SK-N-SH (cell line): Measurements from ENCODE around the gene SPINK8. TPM values are rescaled to one million over a fixed set of nuclear protein-coding genes. Genes with fewer than 3 reads are reported as not detected.

Source experiments
- CTCF ChIA-PET: fragments of 300-600, 350-600 bp; formaldehyde crosslinking; extraction: SDS; loops from one replicate; lab custom pipeline; 2021; lab: Yijun Ruan, JAX
- POLR2A ChIA-PET: fragments of 350-600 bp; sonication (Branson Sonifier 250); formaldehyde crosslinking; extraction: SDS; loops from one replicate; lab custom pipeline; 2020; ENCODE audit warnings: antibody characterized with exemption, inconsistent platforms; lab: Yijun Ruan, JAX
- DNase-seq: peaks from one replicate; pipeline ENCODE4 v3.0.0; 2012
- H2AFZ ChIP-seq: fragments of 200-600 bp; sonication (generic); 2 replicates; pipeline ENCODE4 v1.8.1; 2016; ENCODE audit warnings: antibody characterized with exemption, mild to moderate bottlenecking, low read depth
- H3F3A ChIP-seq: fragments of 200-600 bp; sonication (generic); replicated peaks from 2 replicates; pipeline ENCODE3; 2016; ENCODE audit warnings: antibody characterized with exemption, mild to moderate bottlenecking; ENCODE audit not compliant: insufficient read depth
- H3K27ac ChIP-seq, 2 experiments: fragments of 200-500 bp in 1 of 2; fragments of 200-600 bp in 1 of 2; sonication (Bioruptor generic) in 1 of 2; sonication (generic), shearing (Covaris generic) in 1 of 2; 2 replicates each; pipeline versions ENCODE4 v1.5.1 to v1.6.1; 2014 to 2016; ENCODE audit warnings: low read depth in 2 of 2, inconsistent platforms in 1 of 2, low read length in 1 of 2, mild to moderate bottlenecking in 1 of 2, mixed read lengths in 1 of 2
- H3K27me3 ChIP-seq: fragments of 200-600 bp; sonication (generic), shearing (Covaris generic); 2 replicates; pipeline ENCODE4 v1.6.1; 2016; ENCODE audit warnings: mixed run types; ENCODE audit not compliant: insufficient read depth
- H3K36me3 ChIP-seq, 2 experiments: fragments of 200-500 bp in 1 of 2; fragments of 200-600 bp in 1 of 2; sonication (Bioruptor generic) in 1 of 2; sonication (generic) in 1 of 2; replicated peaks in 1 of 2; 2 replicates each; pipeline versions ENCODE3 to v1.5.1; 2014 to 2016; ENCODE audit warnings: low read length in 1 of 2, mild to moderate bottlenecking in 1 of 2; ENCODE audit not compliant: insufficient read depth in 2 of 2, control insufficient read depth in 1 of 2
- H3K4me1 ChIP-seq, 2 experiments: fragments of 200-500 bp in 1 of 2; fragments of 200-600 bp in 1 of 2; sonication (Bioruptor generic) in 1 of 2; sonication (generic), shearing (Covaris generic) in 1 of 2; 2 replicates each; pipeline versions ENCODE4 v1.5.1 to v1.6.1; 2014 to 2016; ENCODE audit warnings: low read depth in 1 of 2, low read length in 1 of 2, mixed run types in 1 of 2; ENCODE audit not compliant: insufficient read depth in 2 of 2, control insufficient read depth in 1 of 2
- H3K4me2 ChIP-seq: fragments of 200-600 bp; sonication (generic), shearing (Covaris generic); 2 replicates; pipeline ENCODE4 v1.6.1; 2017; ENCODE audit warnings: mixed run types
- H3K4me3 ChIP-seq, 2 experiments: fragments of 200-500 bp in 1 of 2; fragments of 200-600 bp in 1 of 2; sonication (Bioruptor generic) in 1 of 2; sonication (generic), shearing (Covaris generic) in 1 of 2; 2 replicates each; pipeline versions ENCODE4 v1.5.1 to v1.8.1; 2014 to 2016; ENCODE audit warnings: low read depth in 2 of 2, inconsistent platforms in 1 of 2, low read length in 1 of 2, mild to moderate bottlenecking in 1 of 2, mixed read lengths in 1 of 2, moderate library complexity in 1 of 2
- H3K79me2 ChIP-seq: fragments of 200-600 bp; sonication (generic); 2 replicates; pipeline ENCODE4 v1.8.1; 2017; ENCODE audit warnings: mild to moderate bottlenecking; ENCODE audit not compliant: insufficient read depth
- H3K9ac ChIP-seq: fragments of 200-600 bp; sonication (generic); 2 replicates; pipeline ENCODE4 v1.6.1; 2017; ENCODE audit warnings: mixed run types
- H3K9me2 ChIP-seq: fragments of 200-600 bp; sonication (generic); 2 replicates; pipeline ENCODE4 v1.6.1; 2017; ENCODE audit warnings: mixed run types
- H3K9me3 ChIP-seq: fragments of 200-600 bp; sonication (generic); 2 replicates; pipeline ENCODE4 v1.6.1; 2017; ENCODE audit warnings: mixed run types, mild to moderate bottlenecking, moderate library complexity
- H4K20me1 ChIP-seq: fragments of 200-600 bp; sonication (generic); 2 replicates; pipeline ENCODE4 v1.6.1; 2017; ENCODE audit warnings: mild to moderate bottlenecking, mixed run types; ENCODE audit not compliant: insufficient read depth
- CHD2 ChIP-seq: fragments of 150-350 bp; IDR thresholded peaks from 2 replicates; pipeline ENCODE4 v1.6.1; 2018; ENCODE audit warnings: low read length; ENCODE audit not compliant: partially characterized antibody
- ELF1 ChIP-seq: IDR thresholded peaks from 2 replicates; pipeline ENCODE4 v1.4.0; 2012
- EP300 ChIP-seq, 2 experiments: IDR thresholded peaks; 2 replicates each; pipeline versions ENCODE4 v1.4.0 to v1.6.1; 2012; ENCODE audit warnings: borderline replicate concordance in 1 of 2, low read depth in 1 of 2, low read length in 1 of 2
- EZH2phosphoT487 ChIP-seq: fragments of 200-600 bp; sonication (generic); IDR thresholded peaks from 2 replicates; pipeline ENCODE4 v1.6.1; 2017; ENCODE audit warnings: low read depth, mixed run types, mild to moderate bottlenecking, antibody characterized with exemption, moderate library complexity, borderline replicate concordance
- FOSL2 ChIP-seq: IDR thresholded peaks from 2 replicates; pipeline ENCODE4 v1.4.0; 2012; ENCODE audit warnings: low read depth, mild to moderate bottlenecking, moderate library complexity, borderline replicate concordance
- FOXJ3 ChIP-seq: sonication (generic); formaldehyde crosslinking; IDR thresholded peaks from 2 replicates; pipeline ENCODE4 v1.5.1; 2020; ENCODE audit warnings: mild to moderate bottlenecking, missing genetic modification reagents
- FOXM1 ChIP-seq: IDR thresholded peaks from 2 replicates; pipeline ENCODE4 v1.4.0; 2012; ENCODE audit warnings: low read depth, mild to moderate bottlenecking
- GABPA ChIP-seq: IDR thresholded peaks from 2 replicates; pipeline ENCODE4 v1.4.0; 2012; ENCODE audit warnings: low read depth, mild to moderate bottlenecking
- GATA2 ChIP-seq: sonication (generic); formaldehyde crosslinking; IDR thresholded peaks from 2 replicates; pipeline ENCODE4 v1.5.0; 2020; ENCODE audit warnings: mild to moderate bottlenecking, missing genetic modification reagents
- JUND ChIP-seq: IDR thresholded peaks from 2 replicates; pipeline ENCODE4 v1.4.0; 2012
- MEF2A ChIP-seq: IDR thresholded peaks from 2 replicates; pipeline ENCODE4 v1.4.0; 2012; ENCODE audit warnings: low read depth, borderline replicate concordance
- NFIC ChIP-seq: IDR thresholded peaks from 2 replicates; pipeline ENCODE4 v1.4.0; 2012; ENCODE audit warnings: borderline replicate concordance
- NRF1 ChIP-seq: IDR thresholded peaks from 2 replicates; pipeline ENCODE4 v1.6.1; 2012; ENCODE audit warnings: low read depth, mild to moderate bottlenecking, low read length
- PBX3 ChIP-seq: IDR thresholded peaks from 2 replicates; pipeline ENCODE4; 2012
- POLR2AphosphoS5 ChIP-seq: IDR thresholded peaks from 2 replicates; pipeline ENCODE4 v1.6.1; 2012; ENCODE audit warnings: low read depth, low read length
- RAD21 ChIP-seq: IDR thresholded peaks from 2 replicates; pipeline ENCODE4 v1.6.1; 2012; ENCODE audit warnings: mild to moderate bottlenecking, low read length
- RCOR1 ChIP-seq: fragments of 150-350 bp; IDR thresholded peaks from 2 replicates; pipeline ENCODE4 v1.6.1; 2017; ENCODE audit warnings: antibody characterized with exemption, low read length
- RXRA ChIP-seq: IDR thresholded peaks from 2 replicates; pipeline ENCODE4 v1.4.0; 2012; ENCODE audit warnings: low read depth, mild to moderate bottlenecking, borderline replicate concordance
- SIN3A ChIP-seq: IDR thresholded peaks from 2 replicates; pipeline ENCODE4 v1.6.1; 2012; ENCODE audit warnings: low read depth, mild to moderate bottlenecking, low read length, moderate library complexity, borderline replicate concordance
- TAF1 ChIP-seq: IDR thresholded peaks from 2 replicates; pipeline ENCODE4 v1.6.1; 2012; ENCODE audit warnings: low read depth, mild to moderate bottlenecking, low read length, moderate library complexity, borderline replicate concordance
- TCF12 ChIP-seq: IDR thresholded peaks from 2 replicates; pipeline ENCODE4 v1.4.0; 2012
- TEAD4 ChIP-seq: IDR thresholded peaks from 2 replicates; pipeline ENCODE4 v1.4.0; 2012; ENCODE audit warnings: mild to moderate bottlenecking, borderline replicate concordance; ENCODE audit not compliant: insufficient read depth
- USF2 ChIP-seq: fragments of 150-350 bp; IDR thresholded peaks from 2 replicates; pipeline ENCODE4 v1.6.1; 2017; ENCODE audit warnings: antibody characterized with exemption, low read length, low read depth, borderline replicate concordance
- ZBTB33 ChIP-seq: IDR thresholded peaks from 2 replicates; pipeline ENCODE4 v1.4.0; 2012; ENCODE audit warnings: low read depth, borderline replicate concordance
- WGBS: methylation state at CpG from one replicate; pipeline ENCODE4 v1.1.6; 2017; ENCODE audit warnings: low lambda C conversion rate; 5-methylcytosine and 5-hydroxymethylcytosine counted together
- polyA plus RNA-seq, 3 experiments: library from polyadenylated mRNA; depleted of rRNA; stranded (reverse); fragments of >200 nt; gene quantifications; 2 replicates each; pipeline ENCODE4 v1.2.3, GENCODE V29; 2012
- TF ChIP-seq, protein P1 (sequence below): fragments of 150-350 bp; IDR thresholded peaks from 2 replicates; pipeline ENCODE4 v1.6.1; 2016; ENCODE audit warnings: mild to moderate bottlenecking, low read depth, low read length
- TF ChIP-seq, protein P2 (sequence below): IDR thresholded peaks from 2 replicates; pipeline ENCODE4 v1.4.0; 2012; ENCODE audit warnings: low read depth

SPINK8 gene
- polyA plus RNA-seq, 1 of the 3 experiments (the other 2 are of a cell fraction) = not detected

DNA sequence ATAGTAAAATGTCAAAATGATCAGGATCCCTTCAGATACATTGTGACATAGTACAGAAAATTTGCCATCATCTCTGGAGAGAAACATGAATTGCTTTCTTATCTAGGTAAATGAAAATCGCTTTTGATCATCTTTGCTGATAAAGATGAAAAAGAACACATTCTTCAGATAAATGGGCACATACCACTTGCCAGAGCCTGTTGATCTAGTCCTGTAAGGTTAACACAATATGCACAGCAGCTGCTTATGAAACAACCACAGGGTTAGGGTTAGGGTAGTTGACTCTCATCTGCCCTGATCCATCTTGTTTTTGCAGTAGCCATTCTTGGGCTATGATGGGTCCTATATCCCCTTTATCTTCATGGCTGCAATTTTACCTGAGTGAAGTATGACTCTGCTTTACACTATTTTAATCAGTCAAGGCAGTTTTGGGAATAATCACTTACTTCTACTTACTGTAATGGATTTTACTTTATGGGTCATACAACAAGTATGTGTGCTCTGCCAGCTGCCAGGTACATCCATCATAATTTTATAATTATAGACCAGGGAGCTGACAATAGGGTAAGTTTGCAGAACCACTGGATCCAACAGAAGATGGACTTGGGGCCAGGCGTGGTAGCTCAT lies 12.6 kb upstream of the SPINK8 start (continued):
- TF ChIP-seq ZBTB33 = no peak
- TF ChIP-seq FOSL2 = no peak
- no peak for TF ChIP-seq FOXJ3 (CRISPR knock-in tag)
- peak; percentile 48; the same call in 1 of the 2 replicates for TF ChIP-seq GATA2 (CRISPR knock-in tag)
- TF ChIP-seq FOXM1 = no peak
- TF ChIP-seq RAD21 = no peak
- TF ChIP-seq, protein P1, sequence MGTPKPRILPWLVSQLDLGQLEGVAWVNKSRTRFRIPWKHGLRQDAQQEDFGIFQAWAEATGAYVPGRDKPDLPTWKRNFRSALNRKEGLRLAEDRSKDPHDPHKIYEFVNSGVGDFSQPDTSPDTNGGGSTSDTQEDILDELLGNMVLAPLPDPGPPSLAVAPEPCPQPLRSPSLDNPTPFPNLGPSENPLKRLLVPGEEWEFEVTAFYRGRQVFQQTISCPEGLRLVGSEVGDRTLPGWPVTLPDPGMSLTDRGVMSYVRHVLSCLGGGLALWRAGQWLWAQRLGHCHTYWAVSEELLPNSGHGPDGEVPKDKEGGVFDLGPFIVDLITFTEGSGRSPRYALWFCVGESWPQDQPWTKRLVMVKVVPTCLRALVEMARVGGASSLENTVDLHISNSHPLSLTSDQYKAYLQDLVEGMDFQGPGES = no peak

- Histone ChIP-seq H3K79me2 (no peaks in the 10 kb centered on the region), H3K36me3 (no peaks in the 10 kb centered on the region), H3K9me3 (no peaks in the 10 kb centered on the region), H4K20me1 (no peaks in the 10 kb centered on the region), H2AFZ (no peak overlapping the region), H3K27ac (peak overlapping the region in 1 of 2 experiments; percentile 76; a peak in 2 of 4 replicates), H3F3A (no peaks in the 10 kb centered on the region), H3K27me3 (no peaks in the 10 kb centered on the region), H3K4me1 (peaks cover 0 to 34% of the 10 kb centered on the region in 2 experiments; a peak in 2 of 4 replicates), H3K9me2 (no peaks in the 10 kb centered on the region), H3K9ac (no peak overlapping the region), H3K4me2 (no peak overlapping the region), H3K4me3 (no peak overlapping the region)
- peak; percentile 39 for DNase-seq
- ChIA-PET CTCF (interaction anchor here (1.0 to 1.9 kb wide), 5 partner anchors 36 to 150 kb away, joined by 3 to 14 read pairs (median 4); no protein-coding TSS in a partner anchor), POLR2A (no interaction called here)
- peak; percentile 65 for TF ChIP-seq TCF12
- no peak for TF ChIP-seq NFIC
- no peak for TF ChIP-seq FOXM1
- TF ChIP-seq RXRA = no peak
- no peak for TF ChIP-seq ELF1
- no peak for TF ChIP-seq TAF1
- no peak for TF ChIP-seq POLR2AphosphoS5
- TF ChIP-seq, protein P2, sequence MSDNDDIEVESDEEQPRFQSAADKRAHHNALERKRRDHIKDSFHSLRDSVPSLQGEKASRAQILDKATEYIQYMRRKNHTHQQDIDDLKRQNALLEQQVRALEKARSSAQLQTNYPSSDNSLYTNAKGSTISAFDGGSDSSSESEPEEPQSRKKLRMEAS = no peak
- no peak for TF ChIP-seq JUND
- TF ChIP-seq RCOR1 = 0 out of 2 replicates have a peak, but pooled peaks have one; percentile 10
- TF ChIP-seq TEAD4 = no peak
- no peak for TF ChIP-seq GATA2 (CRISPR knock-in tag)
- TF ChIP-seq PBX3 = peak; percentile 26; the same call in 1 of the 2 replicates
- TF ChIP-seq USF2 = no peak
- no peak for TF ChIP-seq FOSL2
- no peak for TF ChIP-seq EZH2phosphoT487
- peak in 1 of 2 experiments; percentile 87; a peak in 2 of 4 replicates for TF ChIP-seq EP300 (IDR thresholded peaks at IDR 0.05; ENCODE audit: borderline replicate concordance in 1 of 2, low read depth in 1 of 2, low read length in 1 of 2)
- no peak for TF ChIP-seq MEF2A
- no peak for TF ChIP-seq SIN3A
- no peak for TF ChIP-seq GABPA
- no peak for TF ChIP-seq NRF1
- peak; percentile 23 for TF ChIP-seq CHD2
- WGBS = 8% methylated on average over 1 of the region's 1 CpG
Observed at GRCh38 chr3:48344867-48345507, 11.5 kb upstream of the SPINK8 start.
